Measurements from ENCODE around the gene NCK1. TPM values are rescaled to one million over a fixed set of nuclear protein-coding genes. Genes with fewer than 3 reads are reported as not detected.
A peak's percentile ranks its signal among the peaks of the same experiment; 100 is the strongest.

NCK1 gene
- total RNA-seq, 4 donors from 2014 or later: 35.4 to 44.6 (median 42.7) TPM

GRCh38 chr3:136932523-136932922 lies 70.5 kb downstream of the NCK1 start:
- no peak for TF ChIP-seq POLR2A (IDR thresholded peaks at IDR 0.05)
- no peak for TF ChIP-seq EP300 (IDR thresholded peaks at IDR 0.05)
- no peak for TF ChIP-seq POLR2AphosphoS5 (IDR thresholded peaks at IDR 0.05)
- TF ChIP-seq CTCF (IDR thresholded peaks at IDR 0.05): no peak
- ATAC-seq: no peak
- Histone ChIP-seq H3K27me3 (no peaks in the 10 kb centered on the region), H3K4me1 (peaks cover 0 to 71% (median 12%) of the 10 kb centered on the region in 3 donors), H3K9me3 (peaks cover 0 to 4% (median 0%) of the 10 kb centered on the region in 3 donors), H3K27ac (no peak overlapping the region), H3K4me3 (peak overlapping the region in 1 of 2 donors; percentile 30), H3K36me3 (peaks cover 0 to 17% of the 10 kb centered on the region in 2 donors)
- 57 to 65% methylated on average over 1 of the region's 1 CpG for WGBS, 2 donors (ENCODE audit: low coverage in 1 of 2)

- H3K36me3 ChIP-seq: peaks cover 0 to 14% of the 10 kb centered on the region in 2 donors
- peaks cover 0 to 4% (median 0%) of the 10 kb centered on the region in 3 donors for H3K9me3 ChIP-seq
- peak overlapping the region in 1 of 2 donors; percentile 8 for H3K4me3 ChIP-seq
- no peak for ATAC-seq
- no peak for TF ChIP-seq POLR2A (IDR thresholded peaks at IDR 0.05)
- no peak for TF ChIP-seq POLR2AphosphoS5 (IDR thresholded peaks at IDR 0.05)
- no peak for TF ChIP-seq EP300 (IDR thresholded peaks at IDR 0.05)
- no peak for TF ChIP-seq CTCF (IDR thresholded peaks at IDR 0.05)
- WGBS, 2 donors (ENCODE audit: low coverage in 1 of 2): 56 to 82% methylated on average over 1 of the region's 1 CpG
- H3K4me1 ChIP-seq: peaks cover under 1 to 75% (median 11%) of the 10 kb centered on the region in 3 donors
- H3K27ac ChIP-seq: no peak overlapping the region
- no peaks in the 10 kb centered on the region for H3K27me3 ChIP-seq
Measured at GRCh38 chr3:136932978-136933772, 71.2 kb downstream of the NCK1 start.

GRCh38 chr3:136937175-136937574 lies 75.2 kb downstream of the NCK1 start:
- Histone ChIP-seq H3K27ac (no peak overlapping the region), H3K4me1 (peaks cover 4 to 64% (median 4%) of the 10 kb centered on the region in 3 donors), H3K36me3 (peaks cover 0 to 11% of the 10 kb centered on the region in 2 donors), H3K9me3 (peaks cover 0 to 4% (median 0%) of the 10 kb centered on the region in 3 donors), H3K27me3 (no peaks in the 10 kb centered on the region), H3K4me3 (no peak overlapping the region)
- no peak for TF ChIP-seq CTCF (IDR thresholded peaks at IDR 0.05)
- no peak for TF ChIP-seq POLR2AphosphoS5 (IDR thresholded peaks at IDR 0.05)
- TF ChIP-seq POLR2A (IDR thresholded peaks at IDR 0.05): no peak
- no peak for TF ChIP-seq EP300 (IDR thresholded peaks at IDR 0.05)
- no peak for ATAC-seq
- 91% methylated on average over 1 of the region's 1 CpG; no CpG with 5 or more reads in 1 of the 2 donors for WGBS, 2 donors (ENCODE audit: low coverage in 1 of 2)

- Histone ChIP-seq H3K36me3 (peaks cover 0 to 11% of the 10 kb centered on the region in 2 donors), H3K4me3 (no peak overlapping the region), H3K4me1 (peaks cover 0 to 64% (median 4%) of the 10 kb centered on the region in 3 donors), H3K9me3 (peaks cover 0 to 4% (median 0%) of the 10 kb centered on the region in 3 donors), H3K27ac (no peak overlapping the region), H3K27me3 (no peaks in the 10 kb centered on the region)
- no peak for TF ChIP-seq POLR2AphosphoS5 (IDR thresholded peaks at IDR 0.05)
- TF ChIP-seq POLR2A (IDR thresholded peaks at IDR 0.05): no peak
- TF ChIP-seq CTCF (IDR thresholded peaks at IDR 0.05): no peak
- TF ChIP-seq EP300 (IDR thresholded peaks at IDR 0.05): no peak
- 28 to 47% methylated on average over 2 of the region's 2 CpGs for WGBS, 2 donors (ENCODE audit: low coverage in 1 of 2)
- no peak for ATAC-seq
Measured at GRCh38 chr3:136937851-136938250, 75.8 kb downstream of the NCK1 start.

- H3K4me1 ChIP-seq: peaks cover 3 to 64% (median 7%) of the 10 kb centered on the region in 3 donors
- ATAC-seq: no peak
- H3K27ac ChIP-seq: no peak overlapping the region
- peaks cover 0 to 4% (median 0%) of the 10 kb centered on the region in 3 donors for H3K9me3 ChIP-seq
- TF ChIP-seq POLR2AphosphoS5 (IDR thresholded peaks at IDR 0.05) (no peak), EP300 (IDR thresholded peaks at IDR 0.05) (no peak), CTCF (IDR thresholded peaks at IDR 0.05) (no peak), POLR2A (IDR thresholded peaks at IDR 0.05) (no peak)
- no peaks in the 10 kb centered on the region for H3K27me3 ChIP-seq
- no peak overlapping the region for H3K4me3 ChIP-seq
- H3K36me3 ChIP-seq: peaks cover 0 to 11% of the 10 kb centered on the region in 2 donors
Measured at GRCh38 chr3:136938334-136938733, 76.3 kb downstream of the NCK1 start.

Measured in gastroesophageal sphincter (tissue), 4 donors.